Motor neuron (in vitro differentiated cells): ENCODE results near the gene AGMO. TPM values are rescaled to one million over a fixed set of nuclear protein-coding genes. Genes with fewer than 3 reads are reported as not detected.

Experiments used
- total RNA-seq, 8 experiments: library from RNA; unstranded; fragments of 300-600 nt; gene quantifications; 2 replicates each; pipeline versions ENCODE4 v1.2.3 to v1.2.4, GENCODE V29; 2022

AGMO gene
- total RNA-seq, 8 experiments from 2014 or later = 0.13 to 8.9 (median 0.50) TPM; not detected in 2

Other genes with a start within 250 kb of the AGMO start
- gene MEOX2, start 124.7 kb upstream of the AGMO start, total RNA-seq = 10 to 100 TPM in 1 of 8 experiments, 1 to 10 TPM in 3, under 1 TPM in 3, not detected in 1; 0.14 to 12.0 (median 1.3) TPM